GM19099 (cell line): Measurements from ENCODE around the gene PCNX3.

Experiments used
- POLR2A ChIP-seq: IDR thresholded peaks from 3 replicates; pipeline ENCODE4 v1.6.1; 2011; ENCODE audit warnings: low read depth; ENCODE audit not compliant: insufficient read length; ENCODE audit errors: extremely low read depth

The PCNX3 gene

DNA sequence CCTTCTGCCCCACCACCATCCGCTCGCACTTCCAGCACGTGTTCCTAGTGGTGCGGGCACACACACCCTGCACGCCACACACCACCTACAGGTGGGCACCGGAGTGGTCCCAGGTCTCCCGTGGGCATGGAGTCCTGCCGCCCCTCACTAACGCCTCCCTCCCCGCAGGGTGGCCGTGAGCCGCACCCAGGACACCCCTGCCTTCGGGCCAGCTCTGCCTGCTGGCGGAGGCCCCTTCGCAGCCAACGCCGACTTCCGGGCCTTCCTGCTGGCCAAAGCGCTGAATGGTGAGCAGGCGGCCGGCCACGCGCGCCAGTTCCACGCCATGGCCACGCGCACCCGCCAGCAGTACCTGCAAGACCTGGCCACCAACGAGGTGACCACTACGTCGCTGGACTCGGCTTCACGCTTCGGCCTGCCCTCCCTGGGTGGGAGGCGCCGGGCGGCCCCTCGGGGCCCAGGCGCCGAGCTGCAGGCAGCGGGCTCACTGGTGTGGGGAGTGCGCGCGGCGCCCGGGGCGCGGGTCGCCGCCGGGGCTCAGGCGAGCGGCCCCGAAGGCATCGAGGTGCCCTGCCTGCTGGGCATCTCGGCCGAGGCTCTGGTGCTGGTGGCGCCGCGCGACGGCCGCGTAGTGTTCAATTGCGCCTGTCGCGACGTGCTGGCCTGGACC, 30.8 kb downstream of the PCNX3 start:
- peak; percentile 3 for TF ChIP-seq POLR2A

DNA sequence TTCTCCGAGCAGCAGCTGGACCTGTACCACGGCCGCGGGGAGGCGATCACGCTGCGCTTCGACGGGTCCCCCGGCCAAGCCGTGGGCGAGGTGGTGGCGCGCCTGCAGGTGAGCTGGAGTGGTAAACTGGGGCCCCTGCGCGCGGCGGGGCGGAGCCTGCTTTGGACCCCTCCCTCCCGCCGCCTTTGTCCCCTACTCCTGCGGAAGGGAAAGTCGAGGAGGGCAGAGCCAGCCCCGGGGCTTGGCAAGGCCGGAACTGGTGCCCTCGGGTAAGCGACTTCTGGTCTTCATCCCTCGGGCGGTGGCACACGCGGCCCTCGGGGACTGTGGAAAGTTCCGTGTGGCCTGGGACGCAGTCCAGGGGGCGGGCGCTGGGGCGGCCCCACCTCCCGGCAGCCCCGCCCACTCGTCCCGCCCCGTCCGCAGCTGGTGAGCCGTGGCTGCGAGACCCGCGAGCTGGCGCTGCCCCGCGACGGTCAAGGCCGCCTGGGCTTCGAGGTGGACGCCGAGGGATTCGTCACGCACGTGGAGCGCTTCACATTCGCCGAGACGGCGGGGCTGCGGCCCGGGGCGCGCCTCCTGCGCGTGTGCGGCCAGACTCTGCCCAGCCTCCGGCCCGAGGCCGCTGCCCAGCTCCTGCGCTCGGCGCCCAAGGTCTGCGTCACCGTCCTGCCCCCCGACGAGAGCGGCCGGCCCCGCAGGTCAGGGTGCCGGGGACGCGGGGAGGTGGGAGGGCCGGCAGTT, 31.6 kb downstream of the PCNX3 start:
- TF ChIP-seq POLR2A = peak; percentile 5

DNA sequence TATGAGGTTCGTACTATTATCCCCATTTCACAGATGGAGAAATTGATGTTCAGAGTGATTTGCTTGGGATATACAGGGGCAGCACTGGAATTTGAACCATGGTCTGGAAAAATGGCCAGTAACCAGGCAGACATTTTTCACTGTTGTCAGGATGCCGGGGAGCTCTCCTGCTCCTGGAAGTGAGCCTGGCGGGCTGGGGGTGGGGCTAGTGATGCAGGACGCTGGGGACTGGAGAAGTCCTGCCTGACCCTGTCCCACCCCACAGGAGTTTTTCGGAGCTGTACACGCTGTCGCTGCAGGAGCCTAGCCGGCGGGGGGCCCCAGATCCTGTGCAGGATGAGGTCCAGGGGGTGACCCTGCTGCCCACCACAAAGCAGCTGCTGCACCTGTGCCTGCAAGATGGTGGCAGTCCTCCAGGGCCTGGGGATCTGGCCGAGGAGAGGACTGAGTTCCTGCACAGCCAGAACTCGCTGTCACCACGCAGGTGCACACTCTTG, 33.5 kb downstream of the PCNX3 start:
- no peak for TF ChIP-seq POLR2A

DNA sequence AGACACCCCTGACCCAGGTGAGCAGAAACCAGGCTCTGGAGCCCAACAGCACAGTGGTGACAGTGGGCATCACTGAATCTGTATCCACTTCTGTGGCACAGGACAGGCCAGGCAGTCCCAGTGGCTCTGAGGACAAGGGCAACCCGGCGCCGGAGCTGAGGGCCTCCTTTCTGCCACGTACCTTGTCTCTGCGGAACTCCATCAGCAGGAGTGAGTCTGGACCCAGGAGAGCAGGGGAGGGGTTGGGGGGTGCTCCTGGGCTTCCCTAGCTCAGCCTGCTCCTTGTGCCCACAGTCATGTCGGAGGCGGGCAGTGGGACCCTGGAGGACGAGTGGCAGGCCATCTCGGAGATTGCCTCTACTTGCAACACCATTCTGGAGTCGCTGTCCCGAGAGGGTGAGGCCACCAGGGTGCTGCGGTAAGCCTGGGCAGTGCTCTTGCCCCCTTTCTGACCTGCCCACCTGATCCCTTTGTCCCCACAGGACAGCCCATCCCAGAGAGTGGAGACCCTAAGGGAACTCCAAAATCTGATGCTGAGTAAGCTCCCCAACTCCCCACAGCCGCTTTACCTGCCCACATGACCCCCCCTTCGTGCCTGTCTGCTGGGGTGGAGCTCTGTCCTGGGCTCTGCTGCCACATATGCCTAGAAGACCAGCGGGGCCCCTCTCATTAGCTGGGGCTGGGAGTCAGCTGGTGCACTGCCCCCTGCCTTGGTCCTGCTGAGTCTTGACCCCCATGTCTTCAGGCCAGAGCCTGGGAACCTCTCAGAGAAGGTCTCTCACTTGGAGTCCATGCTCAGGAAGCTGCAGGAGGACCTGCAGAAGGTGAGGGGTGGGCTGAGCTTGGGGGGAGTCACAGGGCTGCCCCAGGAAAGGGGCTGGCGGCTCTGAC, 34.3 kb downstream of the PCNX3 start:
- TF ChIP-seq POLR2A = no peak

DNA sequence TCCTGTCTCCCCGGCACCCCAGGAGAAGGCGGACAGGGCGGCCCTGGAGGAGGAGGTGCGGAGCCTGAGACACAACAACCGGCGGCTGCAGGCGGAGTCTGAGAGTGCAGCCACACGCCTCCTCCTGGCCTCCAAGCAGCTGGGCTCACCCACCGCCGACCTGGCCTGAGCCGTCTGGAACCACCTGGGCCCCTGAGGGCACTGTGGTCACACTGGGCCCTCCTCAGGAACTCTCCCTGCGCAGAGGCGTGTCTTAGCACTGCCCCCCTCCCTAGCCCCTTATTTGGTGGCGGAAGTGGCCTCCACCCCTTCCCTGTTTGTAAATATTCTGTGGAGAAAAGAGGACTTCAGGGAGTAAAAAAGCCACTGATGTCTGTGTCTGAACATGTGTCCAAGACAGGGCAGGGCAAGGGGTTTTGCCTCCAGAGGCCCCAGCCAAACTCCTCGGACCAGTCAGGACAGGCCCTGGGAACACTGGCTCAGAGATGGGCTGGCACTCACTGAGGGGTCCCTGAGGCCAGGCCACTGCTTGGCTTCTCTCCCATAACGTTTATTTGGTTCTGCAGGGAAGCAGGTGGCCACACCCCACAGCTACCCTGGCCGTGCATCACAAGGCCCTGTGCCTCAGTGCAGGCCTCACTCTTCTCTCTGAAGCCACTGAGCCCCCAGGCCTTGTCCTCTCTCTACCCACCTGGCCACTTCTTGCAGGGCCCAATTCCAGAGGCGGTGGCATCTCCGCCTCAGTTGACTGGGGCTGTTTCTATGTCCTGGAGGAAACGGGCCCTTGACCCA, 35.2 kb downstream of the PCNX3 start:
- no peak for TF ChIP-seq POLR2A

DNA sequence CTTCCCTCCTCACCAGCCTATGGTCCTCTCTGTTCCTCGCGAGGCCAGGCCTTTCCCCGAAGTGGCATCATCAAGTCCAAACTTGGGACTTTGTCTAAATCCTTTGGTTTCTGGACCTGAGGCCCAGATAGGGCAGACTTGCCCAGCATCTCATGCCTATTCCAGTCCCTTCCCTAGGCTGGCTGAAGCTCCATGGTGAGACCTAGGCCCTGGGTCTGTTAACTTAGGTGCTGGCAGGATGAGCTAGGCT, 35.7 kb downstream of the PCNX3 start:
- TF ChIP-seq POLR2A = no peak

DNA sequence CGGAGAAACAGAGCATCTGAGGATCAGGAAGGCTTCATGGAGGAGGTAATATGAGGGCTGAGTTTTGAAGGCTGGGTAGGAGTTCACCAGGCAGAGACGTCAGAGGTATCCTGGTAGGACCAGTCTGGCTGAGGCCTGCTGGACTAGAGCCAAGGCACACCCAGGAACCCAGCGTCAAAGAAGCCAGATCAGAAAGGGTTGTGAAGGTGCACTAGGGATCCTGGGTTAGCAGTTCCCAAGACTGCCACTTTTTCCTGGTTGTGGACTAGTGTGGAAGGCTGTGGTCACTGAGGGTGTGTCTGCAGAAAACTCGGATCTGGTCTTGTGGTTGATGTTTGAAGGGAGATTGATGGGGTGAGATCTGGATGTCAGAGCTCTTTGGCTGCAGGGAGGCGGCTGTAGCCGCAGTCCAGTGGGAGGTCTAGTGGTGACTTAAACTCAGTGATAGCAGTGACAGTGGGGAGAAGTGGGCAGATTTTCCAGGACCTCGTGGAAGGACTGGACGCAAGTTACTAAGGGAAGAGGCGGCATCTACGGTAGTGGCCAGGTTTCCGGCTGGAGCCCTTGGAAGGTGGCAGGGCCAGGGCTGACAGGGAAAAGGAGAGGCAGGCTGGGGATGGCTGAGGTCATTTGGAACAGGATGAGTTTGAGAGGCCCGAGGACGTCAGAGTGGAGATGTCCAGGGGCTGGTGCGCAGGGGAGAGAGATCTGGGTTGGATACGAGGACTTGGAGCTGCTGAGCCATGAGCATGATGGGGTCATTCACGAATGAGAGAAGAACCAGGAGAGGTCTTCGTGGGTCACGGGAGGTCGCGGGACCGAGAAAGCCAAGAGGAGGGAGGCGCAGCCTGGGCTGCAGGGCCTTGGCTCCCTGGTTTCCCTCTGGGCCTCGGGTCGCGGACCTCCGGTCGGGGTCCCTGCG, 36.3 kb downstream of the PCNX3 start:
- TF ChIP-seq POLR2A = no peak

DNA sequence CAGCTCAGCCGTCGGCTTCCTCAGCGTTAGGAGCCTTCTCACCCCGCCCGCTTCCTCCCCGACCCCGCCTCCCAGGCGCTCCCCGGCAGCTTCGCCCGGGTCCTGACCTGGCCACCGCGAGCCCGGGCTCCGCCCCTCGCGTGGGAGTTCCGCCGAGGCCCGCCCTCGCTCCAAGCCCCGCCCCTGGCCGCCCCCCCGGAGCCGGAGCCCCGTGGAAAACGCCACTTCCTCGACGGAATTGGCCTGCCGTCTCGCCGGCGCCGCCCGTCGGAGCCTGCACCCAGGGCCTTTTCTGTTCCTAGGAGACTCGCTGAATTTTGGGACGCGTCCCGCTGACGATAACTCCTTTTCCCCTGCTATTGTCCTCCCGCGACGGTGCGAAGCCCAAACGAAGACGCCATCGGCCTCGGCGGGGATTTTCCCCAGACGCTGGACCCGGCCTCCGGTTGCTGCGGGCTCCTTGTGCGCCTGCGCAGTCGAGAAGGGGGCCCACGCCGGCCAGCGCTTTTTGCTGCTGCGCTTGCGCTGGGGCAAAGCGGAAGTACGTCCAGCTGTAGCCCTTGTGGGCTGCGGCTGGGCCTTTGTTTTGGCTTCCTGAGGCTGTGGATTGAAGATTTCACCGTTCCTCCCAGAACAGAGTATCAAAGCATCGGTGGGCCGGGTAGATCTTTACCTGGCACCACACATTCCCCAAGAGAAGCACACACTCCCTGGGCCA, 37.1 kb downstream of the PCNX3 start:
- peak; percentile 70 for TF ChIP-seq POLR2A

DNA sequence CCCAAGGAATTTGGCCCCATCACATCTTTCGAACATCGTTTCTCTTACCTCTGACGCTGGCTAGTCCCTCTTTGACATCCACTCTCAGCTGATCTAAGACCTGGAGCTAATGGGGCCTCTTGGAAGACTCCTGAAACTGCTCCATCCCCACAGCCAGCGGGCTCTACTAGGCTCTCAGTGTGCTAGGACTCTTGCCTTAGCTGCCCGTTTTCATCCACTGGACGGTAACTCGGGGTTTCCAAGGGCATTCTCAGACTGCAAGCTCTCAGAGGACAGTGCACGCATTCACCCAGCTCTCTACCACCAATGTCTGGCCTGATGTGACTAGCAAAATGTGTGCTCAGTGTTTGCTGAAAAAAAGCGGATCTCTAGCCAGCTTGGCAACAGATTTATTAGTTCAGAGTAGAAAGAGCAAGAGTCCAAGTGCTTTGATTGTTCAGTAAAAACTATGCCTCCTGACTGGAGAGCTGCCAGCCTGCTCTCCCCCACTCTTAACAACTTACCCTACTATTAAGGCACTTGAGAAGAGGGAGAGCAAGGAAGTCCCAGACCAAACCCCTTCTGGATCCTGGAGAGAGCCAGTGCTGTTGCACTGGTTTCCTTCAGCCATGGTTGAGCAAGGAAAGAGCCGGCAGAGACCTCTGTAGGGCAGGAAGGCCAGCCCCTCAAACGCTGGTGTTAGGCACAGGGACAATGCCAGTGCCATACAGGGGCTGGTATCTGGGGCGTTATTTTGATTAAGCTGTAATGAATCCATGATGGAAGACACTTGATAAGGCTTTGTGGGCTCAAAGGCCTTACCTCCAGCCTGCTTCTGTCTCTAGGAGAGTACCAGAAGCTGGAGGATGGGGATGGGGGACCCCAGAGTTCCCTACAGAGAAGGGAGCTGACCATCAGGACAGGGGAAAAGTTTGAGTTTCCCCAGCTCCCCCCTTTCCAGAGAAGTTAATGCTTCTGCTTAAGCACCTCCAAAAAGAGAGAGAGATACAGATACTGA, 38.0 kb downstream of the PCNX3 start:
- TF ChIP-seq POLR2A = no peak

DNA sequence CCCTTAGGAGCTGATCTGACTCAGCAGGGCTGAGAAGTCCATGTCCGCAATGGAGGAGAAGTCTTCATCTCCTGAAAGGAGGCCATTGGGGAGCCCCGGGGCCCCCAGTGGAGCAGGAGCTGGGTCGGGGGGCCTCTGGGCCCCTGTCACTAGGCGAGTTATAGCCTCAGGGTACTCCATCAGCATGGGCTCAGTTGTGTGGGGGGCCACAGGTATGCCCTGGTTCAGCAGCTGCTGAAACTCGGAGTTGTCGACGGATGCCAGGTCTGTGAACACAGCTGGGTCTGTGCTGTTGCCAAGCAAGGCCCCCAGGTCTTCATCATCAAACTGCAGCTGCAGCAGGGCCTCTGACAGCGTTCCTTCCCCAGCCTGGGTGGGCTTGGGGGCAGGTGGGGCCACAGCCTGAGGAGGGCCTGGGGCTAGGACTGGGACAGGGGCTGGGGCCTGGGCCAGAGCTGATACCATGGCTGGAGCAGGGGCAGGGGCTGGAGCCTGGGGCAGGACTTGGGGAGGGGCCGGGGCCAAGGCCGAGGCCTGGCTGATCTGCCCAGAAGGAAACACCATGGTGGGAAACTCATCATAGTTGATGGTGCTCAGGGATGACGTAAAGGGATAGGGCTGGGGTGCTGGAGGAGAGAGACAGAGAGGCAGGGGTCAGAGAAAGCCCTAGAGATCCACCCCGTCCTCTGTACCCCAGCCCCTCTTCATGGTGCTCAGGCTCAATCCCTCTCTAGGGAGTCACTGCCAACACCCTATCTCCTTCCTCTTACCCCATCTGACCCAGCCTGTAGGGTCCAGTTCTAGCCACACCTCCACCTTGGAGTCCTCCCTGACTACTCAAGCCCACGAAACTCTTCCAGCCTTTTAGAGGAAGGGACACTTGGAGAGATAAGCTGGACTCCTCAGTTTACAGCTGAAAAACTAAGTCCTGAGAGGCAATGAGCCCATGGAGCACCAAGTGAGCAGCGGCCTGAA, 39.1 kb downstream of the PCNX3 start:
- TF ChIP-seq POLR2A = no peak
